GM10266 (cell line): ENCODE results near the gene NEO1.
A peak's percentile ranks its signal among the peaks of the same experiment; 100 is the strongest.

Source experiments
- DNase-seq: peaks from one replicate; pipeline ENCODE4 v3.0.0; 2012; ENCODE audit errors: extremely low spot score
- CTCF ChIP-seq: IDR thresholded peaks from 2 replicates; pipeline ENCODE4 v1.5.1; 2012; ENCODE audit warnings: mild to moderate bottlenecking, low read depth; ENCODE audit not compliant: control insufficient read depth, insufficient read depth; ENCODE audit errors: missing control alignments

Gene NEO1

GRCh38 chr15:73270366-73271097 is 218.3 kb downstream of the NEO1 start:
- no peak for TF ChIP-seq CTCF
- no peak for DNase-seq

- DNase-seq: peak; percentile 51
- peak; percentile 73 for TF ChIP-seq CTCF
Measured at GRCh38 chr15:73273181-73274002, 221.1 kb downstream of the NEO1 start.

- no peak for DNase-seq
- TF ChIP-seq CTCF: no peak
Measured at GRCh38 chr15:73275862-73276261, 223.6 kb downstream of the NEO1 start.

- no peak for TF ChIP-seq CTCF
- DNase-seq: no peak
Measured at GRCh38 chr15:73282567-73283365, 230.5 kb downstream of the NEO1 start.

GRCh38 chr15:73283366-73283962 is 231.2 kb downstream of the NEO1 start:
- no peak for TF ChIP-seq CTCF
- DNase-seq: no peak

GRCh38 chr15:73284090-73284716 is 231.9 kb downstream of the NEO1 start:
- DNase-seq: no peak

More at GRCh38 chr15:73284090-73284716, 231.9 kb downstream of the NEO1 start:
- TF ChIP-seq CTCF: peak; percentile 25
